Gastroesophageal sphincter (tissue), 4 donors: ENCODE results near the gene SDC1. TPM values are rescaled to one million over a fixed set of nuclear protein-coding genes. Genes with fewer than 3 reads are reported as not detected.

Experiments used
- ATAC-seq: fragments of 150-250 bp; one replicate; pipeline ENCODE4 v1.9.1; 2016; ENCODE audit warnings: mild to moderate bottlenecking, moderate library complexity
- H3K27ac ChIP-seq, 4 donors: fragments of 200-600 bp; sonication (generic) in 3 of 4; 1 replicate in 3 of 4; 2 replicates in 1 of 4; pipeline ENCODE4 v1.5.1; 2016 to 2019
- H3K27me3 ChIP-seq: fragments of 200-600 bp; sonication (generic); one replicate; pipeline ENCODE4 v1.5.1; 2019
- H3K36me3 ChIP-seq, 2 donors: fragments of 200-600 bp; sonication (generic); one replicate each; pipeline ENCODE4 v1.5.1; 2019; ENCODE audit warnings: control low read depth in 1 of 2
- H3K4me1 ChIP-seq, 3 donors: fragments of 200-600 bp; sonication (generic); 1 replicate in 2 of 3; 2 replicates in 1 of 3; pipeline ENCODE4 v1.5.1; 2016 to 2019; ENCODE audit warnings: control low read depth in 2 of 3
- H3K4me3 ChIP-seq, 2 donors: fragments of 200-600 bp; sonication (generic); one replicate each; pipeline ENCODE4 v1.5.1; 2019; ENCODE audit warnings: mild to moderate bottlenecking in 1 of 2, moderate library complexity in 1 of 2
- H3K9me3 ChIP-seq, 3 donors: fragments of 200-600 bp; sonication (generic); one replicate each; pipeline ENCODE4 v1.5.1; 2017 to 2019; ENCODE audit warnings: control low read depth in 2 of 3
- EP300 ChIP-seq: sonication (generic); formaldehyde crosslinking; IDR thresholded peaks from one replicate; pipeline ENCODE4 v1.6.1; 2017; ENCODE audit warnings: antibody characterized with exemption, mild to moderate bottlenecking
- POLR2A ChIP-seq, 2 donors: fragments of 450-650 bp; IDR thresholded peaks; one replicate each; pipeline ENCODE4 v1.6.1; 2017; ENCODE audit warnings: antibody characterized with exemption in 2 of 2, mild to moderate bottlenecking in 2 of 2, moderate library complexity in 1 of 2
- POLR2AphosphoS5 ChIP-seq: sonication (generic); formaldehyde crosslinking; IDR thresholded peaks from one replicate; pipeline ENCODE4 v1.6.1; 2017; ENCODE audit warnings: antibody characterized with exemption
- WGBS, 2 donors: methylation state at CpG; one replicate each; pipeline ENCODE4 v1.1.5; 2018; ENCODE audit warnings: low coverage in 1 of 2; 5-methylcytosine and 5-hydroxymethylcytosine counted together
- total RNA-seq, 4 donors: library from RNA; depleted of rRNA; stranded (reverse); fragments of >200 nt; gene quantifications; one replicate each; pipeline ENCODE4 v1.1.0, GENCODE V29; 2016
- TF ChIP-seq, protein P1 (sequence below), 4 experiments: fragments of 200-600 bp in 2 of 4; fragments of 450-650 bp in 2 of 4; sonication (generic) in 1 of 4; IDR thresholded peaks; one replicate each; pipeline ENCODE4 v1.5.1; 2017 to 2019; ENCODE audit warnings: antibody characterized with exemption in 4 of 4, mild to moderate bottlenecking in 2 of 4, moderate library complexity in 2 of 4

SDC1 gene
- total RNA-seq, 4 donors from 2014 or later: 1.1 to 29.5 (median 1.8) TPM

DNA sequence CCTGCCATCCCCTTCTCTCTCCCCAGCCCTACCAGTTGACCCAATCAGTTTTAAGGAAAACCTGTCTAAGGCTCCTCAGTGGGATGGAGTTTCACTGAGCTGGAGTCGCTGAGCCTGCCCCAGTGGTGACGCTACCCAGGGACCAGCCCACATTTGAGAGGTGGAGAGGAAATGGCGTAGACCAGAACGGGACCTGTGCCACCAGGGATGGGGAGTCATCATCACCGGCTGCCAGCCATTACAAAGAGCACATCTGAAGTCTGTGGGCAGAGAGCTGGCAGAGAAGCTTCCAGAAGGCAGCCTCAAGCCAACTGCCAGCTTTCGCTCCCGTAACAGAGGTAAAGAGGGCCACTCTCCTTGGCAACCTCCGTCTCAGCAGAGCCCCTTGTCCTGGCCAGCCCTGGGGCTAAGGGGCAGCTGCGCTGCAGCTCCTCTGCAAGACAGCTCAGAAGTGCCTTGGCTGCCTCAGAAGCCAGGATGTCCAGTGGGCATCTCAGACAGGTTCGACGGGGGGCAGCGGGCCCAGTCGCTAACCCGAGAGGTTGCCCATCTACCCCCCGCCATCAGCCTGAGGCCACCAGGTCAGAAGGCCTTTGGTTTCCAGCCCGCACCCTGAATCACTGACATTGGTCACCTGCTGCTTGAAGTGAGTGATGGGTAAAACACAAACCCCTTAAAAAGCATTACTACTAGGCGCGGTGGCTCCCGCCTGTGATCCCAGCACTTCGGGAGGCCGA lies 15.4 kb downstream of the SDC1 start:
- TF ChIP-seq, protein P1, sequence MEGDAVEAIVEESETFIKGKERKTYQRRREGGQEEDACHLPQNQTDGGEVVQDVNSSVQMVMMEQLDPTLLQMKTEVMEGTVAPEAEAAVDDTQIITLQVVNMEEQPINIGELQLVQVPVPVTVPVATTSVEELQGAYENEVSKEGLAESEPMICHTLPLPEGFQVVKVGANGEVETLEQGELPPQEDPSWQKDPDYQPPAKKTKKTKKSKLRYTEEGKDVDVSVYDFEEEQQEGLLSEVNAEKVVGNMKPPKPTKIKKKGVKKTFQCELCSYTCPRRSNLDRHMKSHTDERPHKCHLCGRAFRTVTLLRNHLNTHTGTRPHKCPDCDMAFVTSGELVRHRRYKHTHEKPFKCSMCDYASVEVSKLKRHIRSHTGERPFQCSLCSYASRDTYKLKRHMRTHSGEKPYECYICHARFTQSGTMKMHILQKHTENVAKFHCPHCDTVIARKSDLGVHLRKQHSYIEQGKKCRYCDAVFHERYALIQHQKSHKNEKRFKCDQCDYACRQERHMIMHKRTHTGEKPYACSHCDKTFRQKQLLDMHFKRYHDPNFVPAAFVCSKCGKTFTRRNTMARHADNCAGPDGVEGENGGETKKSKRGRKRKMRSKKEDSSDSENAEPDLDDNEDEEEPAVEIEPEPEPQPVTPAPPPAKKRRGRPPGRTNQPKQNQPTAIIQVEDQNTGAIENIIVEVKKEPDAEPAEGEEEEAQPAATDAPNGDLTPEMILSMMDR (IDR thresholded peaks at IDR 0.05): no peak
- TF ChIP-seq POLR2AphosphoS5 (no peak), EP300 (no peak), POLR2A (IDR thresholded peaks at IDR 0.05) (no peak)
- no peak for ATAC-seq
- Histone ChIP-seq H3K4me3 (no peak overlapping the region), H3K36me3 (no peaks in the 10 kb centered on the region), H3K9me3 (no peaks in the 10 kb centered on the region), H3K27me3 (no peaks in the 10 kb centered on the region), H3K4me1 (no peaks in the 10 kb centered on the region), H3K27ac (no peak overlapping the region)
- WGBS, 2 donors: 80% methylated on average over 1 of the region's 21 CpGs; no CpG with 5 or more reads in 1 of the 2 donors

DNA sequence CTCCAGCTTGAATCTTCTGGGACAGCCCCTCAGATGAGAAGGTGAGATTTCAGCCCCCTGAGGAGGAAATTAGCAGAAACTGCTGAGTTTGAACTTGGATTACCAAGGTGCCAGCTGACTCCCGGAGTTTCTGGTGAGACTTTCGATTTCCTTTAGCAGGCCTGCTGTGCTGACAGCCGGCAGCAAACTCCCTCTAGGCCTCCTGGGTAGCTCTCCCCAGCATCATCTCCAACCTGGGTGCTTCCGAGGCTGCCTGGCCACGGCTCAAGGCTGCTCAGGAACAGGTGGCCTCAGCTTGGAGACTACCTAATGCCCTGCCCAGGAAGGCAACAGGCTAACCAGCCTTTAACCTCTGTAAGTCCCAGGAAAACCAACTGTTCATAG lies 16.5 kb downstream of the SDC1 start:
- no peak for ATAC-seq
- Histone ChIP-seq H3K4me1 (no peaks in the 10 kb centered on the region), H3K27me3 (no peaks in the 10 kb centered on the region), H3K4me3 (no peak overlapping the region), H3K9me3 (no peaks in the 10 kb centered on the region), H3K36me3 (no peaks in the 10 kb centered on the region), H3K27ac (no peak overlapping the region)
- WGBS, 2 donors: no CpG with 5 or more reads among the region's 5 CpGs
- TF ChIP-seq EP300 (no peak), POLR2A (IDR thresholded peaks at IDR 0.05) (no peak), POLR2AphosphoS5 (no peak)
- TF ChIP-seq, protein P1 (IDR thresholded peaks at IDR 0.05): no peak

DNA sequence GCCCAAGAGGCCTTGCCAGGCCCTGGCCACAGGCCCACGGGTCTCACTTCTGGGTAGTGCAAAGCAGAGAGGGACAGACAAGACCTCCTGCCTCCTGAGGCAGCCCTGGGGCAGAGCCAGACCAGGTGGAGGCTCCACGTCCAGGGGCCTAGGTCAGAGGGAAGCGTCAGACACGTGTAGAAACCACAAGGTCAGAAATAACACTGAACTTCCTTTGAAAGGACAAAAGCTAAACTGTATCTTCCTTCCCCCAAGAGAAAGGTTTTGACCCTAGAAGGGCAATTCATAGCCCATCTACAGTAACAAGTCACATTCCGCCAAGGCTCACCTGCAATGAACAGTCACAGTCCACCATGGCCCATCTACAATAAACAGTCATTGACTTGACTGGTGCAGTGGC lies 17.9 kb downstream of the SDC1 start:
- Histone ChIP-seq H3K27ac (no peak overlapping the region), H3K36me3 (no peaks in the 10 kb centered on the region), H3K9me3 (no peaks in the 10 kb centered on the region), H3K4me3 (no peak overlapping the region), H3K27me3 (no peaks in the 10 kb centered on the region), H3K4me1 (no peaks in the 10 kb centered on the region)
- no peak for TF ChIP-seq POLR2AphosphoS5
- TF ChIP-seq EP300: no peak
- TF ChIP-seq POLR2A (IDR thresholded peaks at IDR 0.05): no peak
- ATAC-seq: no peak
- 82 to 90% methylated on average over 3 to 5 of the region's 5 CpGs for WGBS, 2 donors

DNA sequence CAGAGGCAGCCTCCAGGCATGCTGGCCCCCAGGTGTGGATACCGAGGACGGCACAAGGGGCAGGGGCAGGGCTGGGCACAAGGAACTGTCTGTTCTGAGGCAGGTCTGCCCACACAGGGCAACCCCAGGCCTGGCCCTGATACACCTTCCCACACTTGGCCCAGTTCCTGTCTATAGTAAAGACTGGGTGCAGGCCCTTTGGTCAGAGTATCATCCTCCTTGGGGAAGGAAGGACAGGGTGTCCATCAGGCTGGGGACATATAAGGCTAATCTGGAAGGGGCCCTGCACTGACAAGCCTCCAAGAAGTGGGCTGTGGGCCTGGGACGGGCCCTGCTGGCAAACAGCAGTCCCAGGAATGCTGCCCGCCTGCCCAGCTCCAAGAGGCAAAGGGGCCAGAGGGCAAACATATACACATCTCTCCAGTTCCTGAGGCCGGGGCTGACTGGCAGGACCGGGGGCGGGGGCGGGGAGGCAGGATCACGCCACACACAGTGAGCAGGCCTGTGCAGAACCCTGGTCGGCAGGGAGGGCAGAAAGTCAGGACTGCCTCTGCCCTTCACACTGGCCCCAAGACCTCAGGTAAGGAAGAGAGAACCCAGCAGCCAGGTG lies 18.9 kb downstream of the SDC1 start:
- Histone ChIP-seq H3K4me1 (no peaks in the 10 kb centered on the region), H3K36me3 (no peaks in the 10 kb centered on the region), H3K27me3 (no peaks in the 10 kb centered on the region), H3K4me3 (no peak overlapping the region), H3K27ac (no peak overlapping the region), H3K9me3 (no peaks in the 10 kb centered on the region)
- TF ChIP-seq POLR2AphosphoS5: no peak
- no peak for TF ChIP-seq EP300
- TF ChIP-seq POLR2A (IDR thresholded peaks at IDR 0.05): no peak
- TF ChIP-seq, protein P1 (IDR thresholded peaks at IDR 0.05): no peak
- ATAC-seq: no peak
- WGBS, 2 donors: no CpG with 5 or more reads among the region's 10 CpGs

DNA sequence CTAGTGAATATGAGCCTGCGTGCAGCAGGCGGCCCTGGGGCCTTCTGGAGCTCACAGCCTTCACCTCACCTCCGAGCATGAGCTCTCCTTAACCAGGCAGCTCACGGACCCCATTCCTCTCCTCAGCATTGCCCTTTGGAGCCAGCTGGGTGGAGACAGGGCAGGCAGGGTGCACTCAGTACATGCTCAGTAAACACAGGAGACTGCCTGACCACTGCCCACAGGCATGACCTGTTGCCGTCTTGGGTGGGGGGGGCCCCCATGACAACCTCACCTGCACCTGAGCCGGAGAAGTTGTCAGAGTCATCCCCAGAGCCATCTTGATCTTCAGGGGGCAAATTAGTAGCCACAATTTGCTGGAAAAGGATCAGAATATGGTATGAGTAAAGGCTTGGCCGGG lies 19.9 kb downstream of the SDC1 start:
- ATAC-seq: no peak
- Histone ChIP-seq H3K27me3 (no peaks in the 10 kb centered on the region), H3K9me3 (no peaks in the 10 kb centered on the region), H3K4me3 (no peak overlapping the region), H3K36me3 (no peaks in the 10 kb centered on the region), H3K4me1 (no peaks in the 10 kb centered on the region), H3K27ac (no peak overlapping the region)
- WGBS, 2 donors: no CpG with 5 or more reads among the region's 7 CpGs
- no peak for TF ChIP-seq POLR2AphosphoS5
